HepG2 (cell line): ENCODE data around the gene DUSP22. TPM values are rescaled to one million over a fixed set of nuclear protein-coding genes. Genes with fewer than 3 reads are reported as not detected.
A peak's percentile ranks its signal among the peaks of the same experiment; 100 is the strongest.

ENCODE experiments used
- ATAC-seq: fragments of 200-7000 bp; cut with Tn5 transposase; 3 replicates; pipeline ENCODE4 v1.9.1; 2020; ENCODE audit warnings: mild to moderate bottlenecking, moderate library complexity
- BruUV-seq: library from RNA; stranded (reverse); fragments of 400-500 nt; replicated peaks from 2 replicates; lab custom pipeline; 2021; lab: Mats Ljungman, UMichigan
- CTCF ChIA-PET: fragments of 300-600 bp; formaldehyde crosslinking; extraction: SDS; loops from one replicate; lab custom pipeline; 2021; ENCODE audit warnings: low total read pairs, inconsistent platforms, low intra/inter-chr PET ratio; lab: Yijun Ruan, JAX
- POLR2A ChIA-PET: fragments of 350-600 bp; sonication (Branson Sonifier 250); formaldehyde crosslinking; loops from one replicate; lab custom pipeline; 2020; ENCODE audit warnings: antibody characterized with exemption, inconsistent platforms; lab: Yijun Ruan, JAX
- DNase-seq: peaks from one replicate; pipeline ENCODE4 v3.0.0-alpha.2; 2015; ENCODE audit warnings: low spot score
- FAIRE-seq: peaks from 3 replicates; lab custom pipeline; 2011; peaks lifted over from hg19 to GRCh38; lab: Jason Lieb, UNC
- H2AFZ ChIP-seq: one replicate; pipeline ENCODE4 v1.6.1; 2011; ENCODE audit warnings: low read length, inconsistent platforms
- H3K27ac ChIP-seq: fragments of 300-600 bp; 3 replicates; pipeline ENCODE4 v1.8.0; 2011; ENCODE audit warnings: mixed run types, mild to moderate bottlenecking, mixed read lengths, low read length, inconsistent platforms; ENCODE audit not compliant: insufficient read depth; ENCODE audit errors: extremely low read length
- H3K27me3 ChIP-seq, 2 experiments: fragments of 200-600 bp in 1 of 2; 2 replicates in 1 of 2; 3 replicates in 1 of 2; pipeline versions ENCODE4 v1.6.0 to v1.8.0; 2011; ENCODE audit warnings: low read length in 2 of 2, mild to moderate bottlenecking in 2 of 2, moderate library complexity in 2 of 2, inconsistent platforms in 1 of 2; ENCODE audit not compliant: insufficient read depth in 2 of 2, control insufficient read depth in 1 of 2
- H3K36me3 ChIP-seq, 2 experiments: fragments of 200-600 bp in 1 of 2; replicated peaks in 1 of 2; 2 replicates in 1 of 2; 3 replicates in 1 of 2; pipeline versions ENCODE4 v1.5.1 to v1.8.0; 2011; ENCODE audit warnings: low read length in 2 of 2, inconsistent platforms in 1 of 2; ENCODE audit not compliant: insufficient read depth in 2 of 2, control insufficient read depth in 1 of 2
- H3K4me1 ChIP-seq: 2 replicates; pipeline ENCODE4 v1.5.1; 2012; ENCODE audit warnings: low read length, inconsistent platforms; ENCODE audit not compliant: insufficient read depth
- H3K4me2 ChIP-seq: 2 replicates; pipeline ENCODE4 v1.6.0; 2011; ENCODE audit warnings: low read depth, low read length, inconsistent platforms
- H3K4me3 ChIP-seq, 3 experiments: fragments of 200-600 bp in 1 of 3; sonication (generic), shearing (Covaris generic) in 1 of 3; replicated peaks in 1 of 3; 2 replicates each; pipeline ENCODE4 v1.5.1; 2011 to 2016; ENCODE audit warnings: low read length in 3 of 3, inconsistent platforms in 2 of 3, low read depth in 2 of 3, mild to moderate bottlenecking in 2 of 3, control low read depth in 1 of 3, mixed read lengths in 1 of 3; ENCODE audit not compliant: insufficient read depth in 1 of 3
- H3K79me2 ChIP-seq: one replicate; pipeline ENCODE4 v1.6.1; 2011; ENCODE audit warnings: low read length, inconsistent platforms; ENCODE audit not compliant: insufficient read depth
- H3K9ac ChIP-seq: 2 replicates; pipeline ENCODE4 v1.6.0; 2011; ENCODE audit warnings: mild to moderate bottlenecking, low read depth, low read length, inconsistent platforms; ENCODE audit not compliant: insufficient read depth
- H3K9me3 ChIP-seq: 2 replicates; pipeline ENCODE4 v1.5.1; 2012; ENCODE audit warnings: mild to moderate bottlenecking, low read length
- H4K20me1 ChIP-seq: 2 replicates; pipeline ENCODE4 v1.6.0; 2011; ENCODE audit warnings: inconsistent platforms, mild to moderate bottlenecking, low read length, moderate library complexity; ENCODE audit not compliant: insufficient read depth
- CHCHD3 ChIP-seq: sonication (generic); formaldehyde crosslinking; IDR thresholded peaks from 2 replicates; pipeline ENCODE4 v1.8.0; 2022; ENCODE audit warnings: mild to moderate bottlenecking, missing genetic modification reagents, moderate library complexity
- GMEB1 ChIP-seq: sonication (generic); formaldehyde crosslinking; IDR thresholded peaks from 2 replicates; pipeline ENCODE4 v1.5.1; 2020; ENCODE audit warnings: missing genetic modification reagents, mild to moderate bottlenecking, borderline replicate concordance
- MTA1 ChIP-seq: sonication (generic); formaldehyde crosslinking; IDR thresholded peaks from 2 replicates; pipeline ENCODE4 v1.4.0; 2020; ENCODE audit warnings: missing genetic modification reagents, mild to moderate bottlenecking, borderline replicate concordance
- RNF2 ChIP-seq: fragments of 450-650 bp; conservative IDR thresholded peaks from 2 replicates; pipeline ENCODE4 v1.6.1; 2016; ENCODE audit warnings: low read depth
- RXRA ChIP-seq: sonication (generic); formaldehyde crosslinking; IDR thresholded peaks from 2 replicates; pipeline ENCODE4 v1.5.1; 2020; ENCODE audit warnings: missing genetic modification reagents
- SAFB2 ChIP-seq: sonication (generic); formaldehyde crosslinking; IDR thresholded peaks from 2 replicates; pipeline ENCODE4 v1.5.1; 2020; ENCODE audit warnings: missing genetic modification reagents, low read depth, mild to moderate bottlenecking, borderline replicate concordance
- TFE3 ChIP-seq: IDR thresholded peaks from 2 replicates; pipeline ENCODE4 v1.6.1; 2016
- WGBS: methylation state at CpG from one replicate; pipeline ENCODE4 v1.1.6; 2017; ENCODE audit warnings: low lambda C conversion rate; 5-methylcytosine and 5-hydroxymethylcytosine counted together
- in situ Hi-C: cut with HindIII; loops from 2 replicates; pipeline ENCODE4 v1.10.0; 2017; ENCODE audit warnings: low pct_unique_long_range_greater_than_20kb; ENCODE audit not compliant: extremely low pct_ligation_motif_present
- intact Hi-C: fragments of 100-400 bp; cut with micrococcal nuclease; formaldehyde crosslinking; loops from one replicate; pipeline ENCODE4 v1.10.0; 2022; ENCODE audit not compliant: unreplicated experiment
- polyA plus RNA-seq, 8 experiments: library from polyadenylated mRNA; depleted of rRNA in 3 of 8; stranded (reverse) in 7 of 8; unstranded in 1 of 8; fragments of >200 nt; fragmentation: Illumina TruSeq in 4 of 8; extraction: Trizol in 4 of 8; gene quantifications; 2 replicates each; pipeline versions ENCODE4 v1.2.1 to v1.2.3, GENCODE V29; 2011 to 2016; ENCODE audit warnings: low read depth in 4 of 8, missing spikeins in 1 of 8, mixed read lengths in 1 of 8; ENCODE audit not compliant: insufficient read depth in 1 of 8
- total RNA-seq, 5 experiments: library from RNA; depleted of rRNA; stranded (reverse); fragments of >200 nt; fragmentation: Illumina TruSeq; extraction: Trizol; gene quantifications; 2 replicates each; pipeline ENCODE4 v1.2.3, GENCODE V29; 2016; ENCODE audit warnings: low read depth in 1 of 5

Gene DUSP22
- total and polyA plus RNA-seq, 2 of the 13 experiments (the other 11 are each of a cell fraction or from before 2014, with no cell fraction given): 20.2 to 32.8 TPM

GRCh38 chr6:379410-380181, 87.3 kb downstream of the DUSP22 start (continued):
- no peak for TF ChIP-seq SAFB2 (CRISPR knock-in tag)
- TF ChIP-seq TFE3 (CRISPR knock-in tag): no peak
- no peak for TF ChIP-seq RXRA

- ATAC-seq: no peak
- H3K79me2 ChIP-seq: no peaks in the 10 kb centered on the region
- 44% methylated on average over 24 of the region's 26 CpGs for WGBS
- H3K27ac ChIP-seq: no peak overlapping the region
- intact Hi-C loops: no loop called here
- DNase-seq: no peak
- peaks cover 17 to 87% of the 10 kb centered on the region in 2 experiments for H3K27me3 ChIP-seq
- no peaks in the 10 kb centered on the region for H3K9me3 ChIP-seq
- H3K4me1 ChIP-seq: no peaks in the 10 kb centered on the region
- in situ Hi-C loops: no loop called here
- ChIA-PET CTCF (no interaction called here), POLR2A (no interaction called here)
- H3K9ac ChIP-seq: no peak overlapping the region
- no peak overlapping the region for H3K4me2 ChIP-seq
- no peaks in the 10 kb centered on the region for H3K36me3 ChIP-seq
- BruUV-seq: no TSS peak
- 0 out of 2 replicates have a peak, but pooled peaks have one; percentile 29 for TF ChIP-seq MTA1 (CRISPR knock-in tag)
- no peak for TF ChIP-seq RNF2
- no peak for TF ChIP-seq GMEB1 (CRISPR knock-in tag)
- TF ChIP-seq CHCHD3 (CRISPR knock-in tag): no peak
- no peaks in the 10 kb centered on the region for H4K20me1 ChIP-seq
- no peak overlapping the region for H2AFZ ChIP-seq
- no peak for FAIRE-seq
- no peak overlapping the region for H3K4me3 ChIP-seq
These were observed 88.2 kb downstream of the DUSP22 start for GRCh38 chr6:380234-381218.
